ENCODE measurements around the gene RNF169. TPM values are rescaled to one million over a fixed set of nuclear protein-coding genes. Genes with fewer than 3 reads are reported as not detected.

The RNF169 gene
- total and polyA plus RNA-seq, 9 of the 15 experiments (the other 6 are each of a cell fraction or from before 2014, with no cell fraction given): 0.68 to 18.1 (median 10.1) TPM

- peaks cover 6 to 12% of the 10 kb centered on the region in 2 experiments; a peak in 4 of 5 replicates for H3K4me1 ChIP-seq (replicated peaks in 1 of 2; ENCODE audit: control insufficient read depth in 2 of 2, insufficient read depth in 2 of 2, low read length in 2 of 2)
- ChIA-PET CTCF (ENCODE audit: low intra/inter-chr PET ratio) (no interaction called here), POLR2A (interaction anchor here (0.7 kb wide), 1 partner anchor 11 kb away, joined by 4 read pairs; no protein-coding TSS in a partner anchor)
- no peaks in the 10 kb centered on the region for H3K9me3 ChIP-seq (replicated peaks; ENCODE audit: control insufficient read depth, insufficient read depth, low read depth, low read length)
- FAIRE-seq (no peak), ATAC-seq (no peak), DNase-seq (ENCODE audit: extremely low read depth in 1 of 4, low spot score in 3 of 4) (no peak)
- no peak for TF ChIP-seq ZNF695 (CRISPR knock-in tag; IDR thresholded peaks at IDR 0.05)
- TF ChIP-seq SNIP1 (IDR thresholded peaks at IDR 0.05; ENCODE audit: low read depth): no peak
- no peak for TF ChIP-seq SNAPC5 (CRISPR knock-in tag; IDR thresholded peaks at IDR 0.05)
- no peak for TF ChIP-seq IRF9 (tag; IDR thresholded peaks at IDR 0.05)
- TF ChIP-seq LEF1 (IDR thresholded peaks at IDR 0.05): no peak
- TF ChIP-seq CBX1 (IDR thresholded peaks at IDR 0.05; ENCODE audit: low read depth): no peak
- no peak for TF ChIP-seq KDM2B (CRISPR knock-in tag; IDR thresholded peaks at IDR 0.05)
- no peak for TF ChIP-seq ZNF79 (CRISPR knock-in tag; IDR thresholded peaks at IDR 0.05; ENCODE audit: low read depth)
- no peak for TF ChIP-seq ELK3 (CRISPR knock-in tag; IDR thresholded peaks at IDR 0.05)
- no peak for TF ChIP-seq IRF2 (CRISPR knock-in tag; IDR thresholded peaks at IDR 0.05)
- TF ChIP-seq FOSL1 (tag; conservative IDR thresholded peaks at IDR 0.05): no peak
- TF ChIP-seq EGR1 (conservative IDR thresholded peaks at IDR 0.05): no peak
- TF ChIP-seq ZNF165 (CRISPR knock-in tag; IDR thresholded peaks at IDR 0.05; ENCODE audit: borderline replicate concordance): no peak
- no peak for TF ChIP-seq ZNF76 (CRISPR knock-in tag; IDR thresholded peaks at IDR 0.05; ENCODE audit: borderline replicate concordance)
- TF ChIP-seq ZKSCAN3 (CRISPR knock-in tag; IDR thresholded peaks at IDR 0.05): no peak
- no peak for TF ChIP-seq SMARCB1 (IDR thresholded peaks at IDR 0.05; ENCODE audit: insufficient read length, low read depth)
- no peak for TF ChIP-seq HNRNPLL (IDR thresholded peaks at IDR 0.05; ENCODE audit: low read depth, low read length, poor library complexity, severe bottlenecking)
- TF ChIP-seq ZNF583 (CRISPR knock-in tag; IDR thresholded peaks at IDR 0.05): no peak
- BruUV-seq (replicated peaks): no TSS peak
- no peak overlapping the region for H3K9ac ChIP-seq (ENCODE audit: insufficient read depth in 1 of 2, low read depth in 2 of 2, low read length in 2 of 2)
- no peak overlapping the region for H3K4me2 ChIP-seq (ENCODE audit: insufficient read depth, low read length)
- H3K27ac ChIP-seq (ENCODE audit: extremely low read depth, low read depth, low read length): no peak overlapping the region
- no peaks in the 10 kb centered on the region for H3K36me3 ChIP-seq (ENCODE audit: control insufficient read depth, insufficient read depth, low read length)
- H3K4me3 ChIP-seq: no peak overlapping the region
- whole genome bisulfite sequencing (ENCODE audit: insufficient coverage, low coverage, missing lambda C conversion rate): 33% methylated on average over 7 of the region's 7 CpGs
- no peaks in the 10 kb centered on the region for H4K20me1 ChIP-seq (replicated peaks; ENCODE audit: control insufficient read depth, insufficient read depth, low read length)
- no peaks in the 10 kb centered on the region for H3K9me1 ChIP-seq (ENCODE audit: control insufficient read depth, insufficient read depth, low read length)
- H2AFZ ChIP-seq (ENCODE audit: low read depth, low read length): no peak overlapping the region
- intact Hi-C loops (cut with micrococcal nuclease) (no loop called here), in situ Hi-C loops (cut with MboI) (no loop called here)
- H3K27me3 ChIP-seq (ENCODE audit: control insufficient read depth in 2 of 2, insufficient read depth in 2 of 2, low read length in 2 of 2): peaks cover 2 to 17% of the 10 kb centered on the region in 2 experiments; a peak in 3 of 5 replicates
- H3K79me2 ChIP-seq (ENCODE audit: control insufficient read depth, insufficient read depth, low read length): no peaks in the 10 kb centered on the region
Observed at GRCh38 chr11:74714904-74715303, 33.7 kb upstream of the RNF169 start.

All from K562 (cell line).